Activated CD8-positive, alpha-beta memory T cell treated with anti-CD3 and anti-CD28 coated beads for 24 hours (primary cell): Measurements from ENCODE around the gene PRKAG2.
"Not testable (repeated sequence)": the region's sequence is repeated elsewhere in the genome, so short reads cannot be mapped to it uniquely, and the experiment has no call there.

Experiments
- DNase-seq: peaks from one replicate; pipeline ENCODE4 v3.0.0-alpha.2; 2020

PRKAG2 gene

GRCh38 chr7:151832656-151833055, 44.3 kb downstream of the PRKAG2 start:
- no peak for DNase-seq

GRCh38 chr7:151832138-151832537, 44.8 kb downstream of the PRKAG2 start:
- no peak for DNase-seq

GRCh38 chr7:151831606-151832005, 45.3 kb downstream of the PRKAG2 start:
- no peak for DNase-seq

- DNase-seq, result no peak
Measured at GRCh38 chr7:151830121-151830830, 46.6 kb downstream of the PRKAG2 start.

GRCh38 chr7:151829707-151830106, 47.2 kb downstream of the PRKAG2 start:
- no peak for DNase-seq

- no peak for DNase-seq
Measured at GRCh38 chr7:151827620-151828019, 49.3 kb downstream of the PRKAG2 start.

- not testable (repeated sequence) for DNase-seq
Measured at GRCh38 chr7:151826316-151826715, 50.6 kb downstream of the PRKAG2 start.

- DNase-seq, result no peak
Measured at GRCh38 chr7:151825721-151826120, 51.2 kb downstream of the PRKAG2 start.

- no peak for DNase-seq
Measured at GRCh38 chr7:151824373-151824933, 52.5 kb downstream of the PRKAG2 start.

GRCh38 chr7:151823566-151824372, 53.1 kb downstream of the PRKAG2 start:
- no peak for DNase-seq

- DNase-seq, result no peak
Measured at GRCh38 chr7:151822541-151823181, 54.3 kb downstream of the PRKAG2 start.

- no peak for DNase-seq
Measured at GRCh38 chr7:151821806-151822540, 54.9 kb downstream of the PRKAG2 start.

- DNase-seq, result no peak
Measured at GRCh38 chr7:151821226-151821625, 55.7 kb downstream of the PRKAG2 start.

GRCh38 chr7:151820491-151821105, 56.3 kb downstream of the PRKAG2 start:
- DNase-seq, result no peak

- no peak for DNase-seq
Measured at GRCh38 chr7:151819866-151820265, 57.0 kb downstream of the PRKAG2 start.

- no peak for DNase-seq
Measured at GRCh38 chr7:151818674-151819519, 58.0 kb downstream of the PRKAG2 start.

- DNase-seq, result no peak
Measured at GRCh38 chr7:151817981-151818673, 58.8 kb downstream of the PRKAG2 start.

GRCh38 chr7:151817315-151817690, 59.6 kb downstream of the PRKAG2 start:
- no peak for DNase-seq

GRCh38 chr7:151816562-151817314, 60.2 kb downstream of the PRKAG2 start:
- DNase-seq, result no peak

- no peak for DNase-seq
Measured at GRCh38 chr7:151815419-151815818, 61.5 kb downstream of the PRKAG2 start.
